ENCODE data around the gene SLC39A13. TPM values are rescaled to one million over a fixed set of nuclear protein-coding genes. Genes with fewer than 3 reads are reported as not detected.

Gene SLC39A13
- total RNA-seq, 4 donors from 2014 or later = 19.9 to 56.9 (median 43.1) TPM

GRCh38 chr11:47391711-47392432 is 16.5 kb upstream of the SLC39A13 start:
- H3K36me3 ChIP-seq = no peaks in the 10 kb centered on the region
- no peak for TF ChIP-seq EP300 (IDR thresholded peaks at IDR 0.05; ENCODE audit: low read depth)
- no peak for TF ChIP-seq POLR2AphosphoS5 (IDR thresholded peaks at IDR 0.05)
- TF ChIP-seq, protein P1, sequence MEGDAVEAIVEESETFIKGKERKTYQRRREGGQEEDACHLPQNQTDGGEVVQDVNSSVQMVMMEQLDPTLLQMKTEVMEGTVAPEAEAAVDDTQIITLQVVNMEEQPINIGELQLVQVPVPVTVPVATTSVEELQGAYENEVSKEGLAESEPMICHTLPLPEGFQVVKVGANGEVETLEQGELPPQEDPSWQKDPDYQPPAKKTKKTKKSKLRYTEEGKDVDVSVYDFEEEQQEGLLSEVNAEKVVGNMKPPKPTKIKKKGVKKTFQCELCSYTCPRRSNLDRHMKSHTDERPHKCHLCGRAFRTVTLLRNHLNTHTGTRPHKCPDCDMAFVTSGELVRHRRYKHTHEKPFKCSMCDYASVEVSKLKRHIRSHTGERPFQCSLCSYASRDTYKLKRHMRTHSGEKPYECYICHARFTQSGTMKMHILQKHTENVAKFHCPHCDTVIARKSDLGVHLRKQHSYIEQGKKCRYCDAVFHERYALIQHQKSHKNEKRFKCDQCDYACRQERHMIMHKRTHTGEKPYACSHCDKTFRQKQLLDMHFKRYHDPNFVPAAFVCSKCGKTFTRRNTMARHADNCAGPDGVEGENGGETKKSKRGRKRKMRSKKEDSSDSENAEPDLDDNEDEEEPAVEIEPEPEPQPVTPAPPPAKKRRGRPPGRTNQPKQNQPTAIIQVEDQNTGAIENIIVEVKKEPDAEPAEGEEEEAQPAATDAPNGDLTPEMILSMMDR (IDR thresholded peaks at IDR 0.05) = no peak
- TF ChIP-seq POLR2A (IDR thresholded peaks at IDR 0.05) = no peak
- intact Hi-C loops (cut with DNase I; ENCODE audit: low total_unique reads) = no loop called here
- no peaks in the 10 kb centered on the region for H3K9me3 ChIP-seq
- in situ Hi-C loops (cut with MboI; ENCODE audit: low pct_ligation_motif_present in 1 of 4, low pct_unique_long_range_greater_than_20kb in 1 of 4, low sequenced_read_pairs in 3 of 4) = no loop called here
- H3K27ac ChIP-seq = peak overlapping the region in 3 of 4 donors; percentile 53 to 78 (median 66)
- no peak for DNase-seq
- no peaks in the 10 kb centered on the region for H3K27me3 ChIP-seq
- no peak overlapping the region for H3K4me3 ChIP-seq
- 80 to 94% methylated on average over 10 to 16 of the region's 16 CpGs for WGBS, 2 donors (ENCODE audit: low coverage in 1 of 2)
- peaks cover 0 to 18% (median 11%) of the 10 kb centered on the region in 4 donors for H3K4me1 ChIP-seq

GRCh38 chr11:47392546-47393162 is 15.7 kb upstream of the SLC39A13 start:
- in situ Hi-C loops (cut with MboI; ENCODE audit: low pct_ligation_motif_present in 1 of 4, low pct_unique_long_range_greater_than_20kb in 1 of 4, low sequenced_read_pairs in 3 of 4) = no loop called here
- Histone ChIP-seq H3K4me1 (peaks cover 0 to 18% (median 11%) of the 10 kb centered on the region in 4 donors), H3K27ac (peak overlapping the region; percentile 66 to 80 (median 78)), H3K9me3 (no peaks in the 10 kb centered on the region), H3K4me3 (no peak overlapping the region), H3K27me3 (no peaks in the 10 kb centered on the region), H3K36me3 (no peaks in the 10 kb centered on the region)
- WGBS, 2 donors (ENCODE audit: low coverage in 1 of 2) = 88% methylated on average over 4 to 14 of the region's 14 CpGs
- intact Hi-C loops (cut with DNase I; ENCODE audit: low total_unique reads) = no loop called here
- TF ChIP-seq, protein P1 (IDR thresholded peaks at IDR 0.05) = no peak
- no peak for TF ChIP-seq EP300 (IDR thresholded peaks at IDR 0.05; ENCODE audit: low read depth)
- no peak for TF ChIP-seq POLR2A (IDR thresholded peaks at IDR 0.05)
- TF ChIP-seq POLR2AphosphoS5 (IDR thresholded peaks at IDR 0.05) = no peak
- DNase-seq = no peak

DNA sequence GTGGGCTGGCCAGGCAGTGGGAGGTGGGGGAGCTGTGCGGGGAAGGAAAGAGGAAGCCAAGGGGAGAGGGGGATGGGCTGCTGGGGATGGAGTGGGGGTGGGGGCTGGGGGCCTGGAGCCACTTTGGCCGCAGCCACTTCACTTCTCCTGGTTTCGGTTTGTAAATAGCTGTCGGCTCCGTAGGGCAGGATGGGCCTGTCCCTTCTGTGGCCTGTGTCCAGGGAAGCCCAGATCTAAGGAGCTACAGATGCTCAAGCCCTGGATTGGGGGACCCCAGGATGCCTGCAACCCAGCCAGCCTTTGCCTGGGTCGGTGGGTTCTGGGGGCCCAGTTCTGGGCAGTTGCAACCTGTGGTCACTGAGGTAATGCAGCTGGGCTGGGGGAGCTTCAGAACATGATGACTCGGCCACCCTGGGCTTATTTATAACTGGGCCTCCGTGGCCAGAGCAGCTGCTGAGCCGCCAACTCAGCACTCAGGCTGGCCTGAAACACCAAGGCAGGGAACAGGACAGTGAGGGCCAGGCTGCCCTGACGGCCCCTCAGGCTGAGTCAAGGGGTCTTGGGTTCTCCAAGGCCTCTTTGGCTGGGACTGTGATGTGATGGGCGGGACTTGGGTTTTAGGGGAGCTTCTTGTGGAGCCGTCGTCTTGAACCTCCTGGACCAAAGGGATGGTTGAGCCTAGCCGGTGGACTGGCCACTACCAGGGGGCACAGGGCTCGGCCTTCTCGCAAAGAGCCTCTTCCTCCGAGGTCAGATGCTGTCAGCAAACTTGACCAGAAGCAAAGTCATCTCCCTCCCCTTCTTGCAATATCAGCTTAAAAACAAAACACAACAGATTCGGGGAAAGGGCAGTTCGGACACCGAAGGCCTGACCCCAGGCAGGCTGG is 15.0 kb upstream of the SLC39A13 start:
- 40 to 71% methylated on average over 1 to 12 of the region's 20 CpGs for WGBS, 2 donors (ENCODE audit: low coverage in 1 of 2)
- H3K27ac ChIP-seq = peak overlapping the region; percentile 66 to 80 (median 78)
- H3K27me3 ChIP-seq = no peaks in the 10 kb centered on the region
- in situ Hi-C loops (cut with MboI; ENCODE audit: low pct_ligation_motif_present in 1 of 4, low pct_unique_long_range_greater_than_20kb in 1 of 4, low sequenced_read_pairs in 3 of 4) = no loop called here
- H3K36me3 ChIP-seq = no peaks in the 10 kb centered on the region
- TF ChIP-seq EP300 (IDR thresholded peaks at IDR 0.05; ENCODE audit: low read depth) = no peak
- TF ChIP-seq, protein P1 (IDR thresholded peaks at IDR 0.05) = no peak
- no peak for TF ChIP-seq POLR2A (IDR thresholded peaks at IDR 0.05)
- peak in 1 of 3 donors; percentile 30 for TF ChIP-seq POLR2AphosphoS5 (IDR thresholded peaks at IDR 0.05)
- H3K9me3 ChIP-seq = no peaks in the 10 kb centered on the region
- H3K4me1 ChIP-seq = peaks cover 0 to 18% (median 11%) of the 10 kb centered on the region in 4 donors
- intact Hi-C loops (cut with DNase I; ENCODE audit: low total_unique reads) = no loop called here
- DNase-seq = no peak
- no peak overlapping the region for H3K4me3 ChIP-seq

GRCh38 chr11:47394050-47394321 is 14.4 kb upstream of the SLC39A13 start:
- Histone ChIP-seq H3K9me3 (no peaks in the 10 kb centered on the region), H3K27me3 (no peaks in the 10 kb centered on the region), H3K27ac (peak overlapping the region; percentile 66 to 80 (median 78)), H3K4me3 (no peak overlapping the region), H3K36me3 (no peaks in the 10 kb centered on the region), H3K4me1 (peaks cover 0 to 18% (median 11%) of the 10 kb centered on the region in 4 donors)
- intact Hi-C loops (cut with DNase I; ENCODE audit: low total_unique reads) = no loop called here
- no peak for DNase-seq
- in situ Hi-C loops (cut with MboI; ENCODE audit: low pct_ligation_motif_present in 1 of 4, low pct_unique_long_range_greater_than_20kb in 1 of 4, low sequenced_read_pairs in 3 of 4) = no loop called here
- 90% methylated on average over 9 of the region's 9 CpGs; no CpG with 5 or more reads in 1 of the 2 donors for WGBS, 2 donors (ENCODE audit: low coverage in 1 of 2)
- TF ChIP-seq, protein P1 (IDR thresholded peaks at IDR 0.05) = no peak
- TF ChIP-seq EP300 (IDR thresholded peaks at IDR 0.05; ENCODE audit: low read depth) = no peak
- TF ChIP-seq POLR2AphosphoS5 (IDR thresholded peaks at IDR 0.05) = no peak
- no peak for TF ChIP-seq POLR2A (IDR thresholded peaks at IDR 0.05)

All from transverse colon (tissue), 4 donors.